Epithelial cell of esophagus (primary cell): ENCODE data around the gene CCDC191.

ENCODE experiments used
- DNase-seq: peaks from one replicate; pipeline ENCODE4 v3.0.0; 2010; ENCODE audit warnings: low read depth
- H3K4me3 ChIP-seq: 2 replicates; pipeline ENCODE4 v1.5.1; 2011; ENCODE audit warnings: mild to moderate bottlenecking, low read length, control low read depth
- CTCF ChIP-seq: IDR thresholded peaks from 2 replicates; pipeline ENCODE4 v1.5.1; 2011; ENCODE audit warnings: low read depth, mild to moderate bottlenecking, low read length, control low read depth, inconsistent platforms; ENCODE audit not compliant: insufficient read depth; ENCODE audit errors: missing control alignments

CCDC191 gene

DNA sequence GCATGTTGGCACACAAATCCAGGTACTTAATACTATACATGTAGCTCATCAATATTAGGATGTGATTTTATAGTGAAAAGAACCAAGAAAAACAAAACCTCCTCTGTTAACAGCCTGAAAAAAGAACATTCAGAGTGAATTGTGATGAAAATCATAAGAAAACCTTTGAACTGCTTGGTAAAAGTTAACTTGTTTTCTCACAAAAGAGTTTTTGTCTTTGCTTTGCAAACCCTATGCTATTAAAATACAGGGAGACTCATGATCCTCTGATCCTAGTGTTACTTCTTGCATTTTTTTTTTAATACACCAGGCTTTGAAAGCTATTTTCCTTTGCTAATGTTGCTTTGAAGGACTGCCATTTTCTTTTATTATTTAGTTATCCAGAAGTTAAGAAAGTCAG lies 23.9 kb upstream of the CCDC191 start:
- no peak for TF ChIP-seq CTCF
- no peak for DNase-seq
- H3K4me3 ChIP-seq: no peak overlapping the region

GRCh38 chr3:114079761-114080160 lies 23.4 kb upstream of the CCDC191 start:
- no peak overlapping the region for H3K4me3 ChIP-seq
- no peak for DNase-seq
- TF ChIP-seq CTCF: no peak

GRCh38 chr3:114078126-114078525 lies 21.8 kb upstream of the CCDC191 start:
- H3K4me3 ChIP-seq: no peak overlapping the region
- DNase-seq: no peak
- no peak for TF ChIP-seq CTCF

- DNase-seq: no peak
- H3K4me3 ChIP-seq: no peak overlapping the region
- TF ChIP-seq CTCF: no peak
Observed at GRCh38 chr3:114076711-114077110, 20.4 kb upstream of the CCDC191 start.

GRCh38 chr3:114071786-114072185 lies 15.5 kb upstream of the CCDC191 start:
- DNase-seq: no peak

DNA sequence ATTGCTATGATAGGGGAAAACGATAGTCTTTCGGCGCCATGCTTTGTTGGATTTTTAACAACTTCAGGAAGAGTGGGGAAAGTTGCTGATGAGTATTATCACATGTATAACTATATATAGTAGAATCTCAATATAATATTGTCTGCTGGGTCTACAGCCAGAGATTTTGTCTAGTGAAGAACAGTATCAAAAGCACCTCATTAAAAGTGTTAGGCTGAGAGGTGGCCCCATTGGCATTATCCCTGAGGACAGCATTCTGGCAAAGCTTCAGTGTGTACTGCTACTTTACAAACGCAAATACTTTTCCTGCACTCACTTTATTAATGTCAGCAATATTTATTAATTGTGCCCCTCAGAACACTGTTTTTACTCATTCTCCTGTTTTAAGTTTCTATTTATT lies 12.0 kb upstream of the CCDC191 start:
- no peak for TF ChIP-seq CTCF
- DNase-seq: no peak
- no peak overlapping the region for H3K4me3 ChIP-seq

More at GRCh38 chr3:114071786-114072185, 15.5 kb upstream of the CCDC191 start:
- no peak for TF ChIP-seq CTCF
- H3K4me3 ChIP-seq: no peak overlapping the region

GRCh38 chr3:114067804-114068203 lies 11.5 kb upstream of the CCDC191 start:
- H3K4me3 ChIP-seq: no peak overlapping the region
- no peak for DNase-seq
- TF ChIP-seq CTCF: no peak
